ENCODE measurements around the gene CASS4. TPM values are rescaled to one million over a fixed set of nuclear protein-coding genes. Genes with fewer than 3 reads are reported as not detected.
A peak's percentile ranks its signal among the peaks of the same experiment; 100 is the strongest.

Gene CASS4
- total RNA-seq, 1 donor from 2014 or later = not detected

- FAIRE-seq (no peak), DNase-seq (ENCODE audit: low read depth) (no peak)
- Histone ChIP-seq H3K4me3 (ENCODE audit: low read depth, low read length) (no peak overlapping the region), H3K27me3 (ENCODE audit: control insufficient read depth, insufficient read depth, low read length) (no peaks in the 10 kb centered on the region), H3K36me3 (ENCODE audit: control insufficient read depth, insufficient read depth, low read length) (peaks cover 10% of the 10 kb centered on the region)
- TF ChIP-seq, protein P1, sequence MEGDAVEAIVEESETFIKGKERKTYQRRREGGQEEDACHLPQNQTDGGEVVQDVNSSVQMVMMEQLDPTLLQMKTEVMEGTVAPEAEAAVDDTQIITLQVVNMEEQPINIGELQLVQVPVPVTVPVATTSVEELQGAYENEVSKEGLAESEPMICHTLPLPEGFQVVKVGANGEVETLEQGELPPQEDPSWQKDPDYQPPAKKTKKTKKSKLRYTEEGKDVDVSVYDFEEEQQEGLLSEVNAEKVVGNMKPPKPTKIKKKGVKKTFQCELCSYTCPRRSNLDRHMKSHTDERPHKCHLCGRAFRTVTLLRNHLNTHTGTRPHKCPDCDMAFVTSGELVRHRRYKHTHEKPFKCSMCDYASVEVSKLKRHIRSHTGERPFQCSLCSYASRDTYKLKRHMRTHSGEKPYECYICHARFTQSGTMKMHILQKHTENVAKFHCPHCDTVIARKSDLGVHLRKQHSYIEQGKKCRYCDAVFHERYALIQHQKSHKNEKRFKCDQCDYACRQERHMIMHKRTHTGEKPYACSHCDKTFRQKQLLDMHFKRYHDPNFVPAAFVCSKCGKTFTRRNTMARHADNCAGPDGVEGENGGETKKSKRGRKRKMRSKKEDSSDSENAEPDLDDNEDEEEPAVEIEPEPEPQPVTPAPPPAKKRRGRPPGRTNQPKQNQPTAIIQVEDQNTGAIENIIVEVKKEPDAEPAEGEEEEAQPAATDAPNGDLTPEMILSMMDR (IDR thresholded peaks at IDR 0.05; ENCODE audit: insufficient read depth, low read length, severe bottlenecking) = no peak
Observed at GRCh38 chr20:56483970-56484369, 71.9 kb downstream of the CASS4 start.

DNA sequence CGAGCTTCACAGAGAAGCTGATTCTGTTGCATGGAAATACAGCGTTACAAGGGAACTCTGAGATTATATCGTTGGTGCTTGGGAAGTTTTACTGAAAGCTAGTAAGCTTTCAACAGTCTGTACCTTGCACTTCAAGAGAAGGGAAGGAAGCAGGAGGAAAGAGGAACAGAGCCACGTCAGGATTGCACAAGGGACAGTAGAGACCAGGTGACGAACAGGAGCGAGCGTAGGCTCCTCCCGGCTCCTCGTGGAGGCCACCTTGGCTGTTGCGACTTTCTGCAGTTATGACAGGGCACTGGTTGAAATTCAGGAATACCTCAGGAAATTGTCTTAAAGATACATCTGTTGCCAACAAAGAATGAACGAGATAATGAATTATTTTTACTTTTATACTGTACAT, 75.2 kb downstream of the CASS4 start:
- DNase-seq (ENCODE audit: low read depth) (no peak), FAIRE-seq (no peak)
- Histone ChIP-seq H3K27me3 (ENCODE audit: control insufficient read depth, insufficient read depth, low read length) (no peaks in the 10 kb centered on the region), H3K4me3 (ENCODE audit: low read depth, low read length) (no peak overlapping the region), H3K36me3 (ENCODE audit: control insufficient read depth, insufficient read depth, low read length) (peaks cover 9% of the 10 kb centered on the region)
- TF ChIP-seq, protein P1 (IDR thresholded peaks at IDR 0.05; ENCODE audit: insufficient read depth, low read length, severe bottlenecking) = no peak

- Histone ChIP-seq H3K36me3 (ENCODE audit: control insufficient read depth, insufficient read depth, low read length) (peaks cover 7% of the 10 kb centered on the region), H3K4me3 (ENCODE audit: low read depth, low read length) (no peak overlapping the region), H3K27me3 (ENCODE audit: control insufficient read depth, insufficient read depth, low read length) (no peaks in the 10 kb centered on the region)
- no peak for DNase-seq (ENCODE audit: low read depth)
- no peak for FAIRE-seq
- TF ChIP-seq, protein P1 (IDR thresholded peaks at IDR 0.05; ENCODE audit: insufficient read depth, low read length, severe bottlenecking) = no peak
Observed at GRCh38 chr20:56488566-56488965, 76.5 kb downstream of the CASS4 start.

GRCh38 chr20:56501116-56501515, 89.1 kb downstream of the CASS4 start:
- H3K36me3 ChIP-seq (ENCODE audit: control insufficient read depth, insufficient read depth, low read length) = peaks cover 3% of the 10 kb centered on the region
- FAIRE-seq (no peak), DNase-seq (ENCODE audit: low read depth) (no peak)
- H3K27me3 ChIP-seq (ENCODE audit: control insufficient read depth, insufficient read depth, low read length) = no peaks in the 10 kb centered on the region
- TF ChIP-seq, protein P1 (IDR thresholded peaks at IDR 0.05; ENCODE audit: insufficient read depth, low read length, severe bottlenecking) = no peak
- H3K4me3 ChIP-seq (ENCODE audit: low read depth, low read length) = no peak overlapping the region

- no peaks in the 10 kb centered on the region for H3K27me3 ChIP-seq (ENCODE audit: control insufficient read depth, insufficient read depth, low read length)
- no peak overlapping the region for H3K4me3 ChIP-seq (ENCODE audit: low read depth, low read length)
- DNase-seq (ENCODE audit: low read depth) (no peak), FAIRE-seq (no peak)
- peaks cover 3% of the 10 kb centered on the region for H3K36me3 ChIP-seq (ENCODE audit: control insufficient read depth, insufficient read depth, low read length)
- TF ChIP-seq, protein P1 (IDR thresholded peaks at IDR 0.05; ENCODE audit: insufficient read depth, low read length, severe bottlenecking) = no peak
Observed at GRCh38 chr20:56503916-56504315, 91.9 kb downstream of the CASS4 start.

DNA sequence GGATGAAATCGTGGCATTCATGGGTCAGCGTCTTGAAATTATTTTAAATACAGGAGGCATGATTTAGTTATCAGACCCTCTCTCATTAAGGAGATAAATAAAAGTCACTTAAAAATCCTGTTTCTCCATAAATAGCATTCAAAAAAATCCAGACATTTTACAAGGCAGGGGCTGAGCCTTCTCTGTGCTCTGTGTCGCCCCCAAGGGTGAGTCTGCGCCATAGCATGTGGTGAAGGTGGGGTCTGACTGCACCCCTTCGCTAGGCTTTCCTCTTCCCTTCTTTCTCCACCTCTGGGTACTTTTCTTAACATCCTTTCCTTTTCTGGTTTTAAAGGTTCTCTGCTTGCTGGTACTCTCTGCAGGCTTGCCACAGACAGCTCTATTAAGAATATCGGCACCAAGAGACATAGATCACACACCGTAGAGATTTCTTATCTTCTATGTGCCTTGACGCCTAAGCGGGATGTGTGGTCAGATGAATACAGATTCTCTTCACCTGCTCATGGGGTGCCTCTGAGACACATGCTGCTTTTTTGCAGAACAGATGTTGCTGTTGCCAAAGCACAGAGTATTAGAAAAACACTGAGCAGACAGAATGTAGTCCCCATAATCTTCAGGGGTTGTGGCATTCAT, 92.4 kb downstream of the CASS4 start:
- TF ChIP-seq, protein P1 (IDR thresholded peaks at IDR 0.05; ENCODE audit: insufficient read depth, low read length, severe bottlenecking) = peak; percentile 35
- FAIRE-seq (no peak), DNase-seq (ENCODE audit: low read depth) (no peak)
- Histone ChIP-seq H3K27me3 (ENCODE audit: control insufficient read depth, insufficient read depth, low read length) (no peaks in the 10 kb centered on the region), H3K36me3 (ENCODE audit: control insufficient read depth, insufficient read depth, low read length) (peaks cover 3% of the 10 kb centered on the region), H3K4me3 (ENCODE audit: low read depth, low read length) (no peak overlapping the region)
